ENCODE measurements around the gene ZCCHC14.

ZCCHC14 gene

DNA sequence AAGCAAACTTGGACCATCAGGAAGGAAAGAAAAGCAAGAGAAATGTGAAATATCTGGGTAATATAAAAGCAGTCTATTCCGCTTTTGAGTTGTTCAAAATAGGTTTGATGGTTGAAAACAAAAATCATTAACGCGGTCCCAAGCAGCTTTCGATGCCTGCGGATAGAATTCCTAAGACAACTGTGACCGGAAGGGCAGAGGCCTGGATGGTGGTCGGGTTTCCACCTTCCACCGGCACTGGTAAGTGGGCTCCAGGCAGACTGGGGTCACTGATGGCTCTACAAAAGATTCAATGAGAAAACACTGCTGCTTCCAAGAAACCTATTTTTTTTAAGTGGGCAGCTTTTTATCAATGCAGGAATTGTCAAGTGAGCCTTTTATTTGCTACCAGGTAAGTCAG is 49.8 kb downstream of the ZCCHC14 start:
- H3K4me3 ChIP-seq (replicated peaks; ENCODE audit: insufficient read depth, low read length), result no peak overlapping the region
- H3K27me3 ChIP-seq (ENCODE audit: insufficient read depth, poor library complexity, severe bottlenecking), result no peaks in the 10 kb centered on the region
- no peak for DNase-seq (ENCODE audit: low read depth in 1 of 2, low spot score in 1 of 2)
- TF ChIP-seq CTCF (IDR thresholded peaks at IDR 0.05; ENCODE audit: insufficient read depth, low read length) (no peak), GABPA (IDR thresholded peaks at IDR 0.05; ENCODE audit: low read depth) (no peak), POLR2AphosphoS5 (IDR thresholded peaks at IDR 0.05; ENCODE audit: low read depth) (no peak), SPI1 (IDR thresholded peaks at IDR 0.05; ENCODE audit: borderline replicate concordance, low read depth) (no peak), REST (IDR thresholded peaks at IDR 0.05; ENCODE audit: insufficient replicate concordance, low read depth) (no peak)
- H3K27ac ChIP-seq (replicated peaks), result no peak overlapping the region

GRCh38 chr16:87442581-87442966 is 50.2 kb downstream of the ZCCHC14 start:
- no peak overlapping the region for H3K4me3 ChIP-seq (replicated peaks; ENCODE audit: insufficient read depth, low read length)
- no peaks in the 10 kb centered on the region for H3K27me3 ChIP-seq (ENCODE audit: insufficient read depth, poor library complexity, severe bottlenecking)
- H3K27ac ChIP-seq (replicated peaks), result no peak overlapping the region
- no peak for TF ChIP-seq GABPA (IDR thresholded peaks at IDR 0.05; ENCODE audit: low read depth)
- TF ChIP-seq REST (IDR thresholded peaks at IDR 0.05; ENCODE audit: insufficient replicate concordance, low read depth), result no peak
- DNase-seq (ENCODE audit: low read depth in 1 of 2, low spot score in 1 of 2), result no peak

DNA sequence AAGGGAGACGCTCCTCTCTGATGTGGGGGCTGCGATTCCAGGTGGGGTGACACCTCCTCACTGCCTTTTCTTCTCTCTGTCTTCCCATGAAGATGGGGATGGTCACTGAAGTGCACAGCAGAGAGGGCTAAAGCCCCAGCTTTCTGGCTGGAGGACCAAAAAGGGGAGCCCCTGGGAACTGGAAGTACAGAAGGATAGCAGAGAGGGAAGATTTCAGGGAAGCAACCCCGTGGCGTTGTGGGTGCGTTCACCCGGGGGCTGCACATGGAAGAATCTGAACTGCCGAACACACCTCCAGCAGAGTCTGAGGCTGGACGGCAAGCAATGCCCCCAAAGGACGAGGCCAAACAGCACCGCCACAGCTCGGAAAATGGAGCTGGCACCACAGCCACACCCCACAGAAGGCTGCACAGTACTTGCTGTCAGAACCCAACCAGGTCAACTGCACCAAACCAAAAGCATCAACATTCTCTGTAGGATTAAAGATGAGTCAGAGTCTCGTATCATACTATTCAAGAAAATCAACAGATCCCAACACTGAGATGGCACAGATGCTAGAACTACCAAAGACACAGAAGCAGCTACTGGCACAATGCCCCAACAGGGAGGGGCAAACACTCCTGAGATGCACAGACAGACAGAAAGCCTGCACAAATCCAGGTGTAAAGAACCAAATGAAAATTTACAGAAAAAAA is 50.8 kb downstream of the ZCCHC14 start:
- Histone ChIP-seq H3K27me3 (ENCODE audit: insufficient read depth, poor library complexity, severe bottlenecking) (no peaks in the 10 kb centered on the region), H3K27ac (replicated peaks) (no peak overlapping the region)
- DNase-seq (ENCODE audit: low read depth in 1 of 2, low spot score in 1 of 2), result no peak

More for the DNA sequence above, 50.8 kb downstream of the ZCCHC14 start:
- H3K4me3 ChIP-seq (replicated peaks; ENCODE audit: insufficient read depth, low read length), result no peak overlapping the region
- TF ChIP-seq REST (IDR thresholded peaks at IDR 0.05; ENCODE audit: insufficient replicate concordance, low read depth) (no peak), GABPA (IDR thresholded peaks at IDR 0.05; ENCODE audit: low read depth) (no peak), POLR2AphosphoS5 (IDR thresholded peaks at IDR 0.05; ENCODE audit: low read depth) (no peak), CTCF (IDR thresholded peaks at IDR 0.05; ENCODE audit: insufficient read depth, low read length) (no peak), SPI1 (IDR thresholded peaks at IDR 0.05; ENCODE audit: borderline replicate concordance, low read depth) (no peak)
